HepG2 (cell line): ENCODE results near the gene CCL5. TPM values are rescaled to one million over a fixed set of nuclear protein-coding genes. Genes with fewer than 3 reads are reported as not detected.

ENCODE experiments used
- CBX5 ChIP-seq: sonication (generic); formaldehyde crosslinking; IDR thresholded peaks from 2 replicates; pipeline ENCODE4 v1.4.0; 2020; ENCODE audit warnings: missing genetic modification reagents, borderline replicate concordance
- ELF3 ChIP-seq: IDR thresholded peaks from 2 replicates; pipeline ENCODE4 v1.6.1; 2016; ENCODE audit warnings: missing genetic modification reagents, missing compliant biosample characterization
- FOXP1 ChIP-seq, 2 experiments: fragments of 450-650 bp in 1 of 2; IDR thresholded peaks; 2 replicates each; pipeline ENCODE4 v1.6.1; 2017 to 2018; ENCODE audit warnings: antibody characterized with exemption in 1 of 2
- HOXA3 ChIP-seq: sonication (generic); formaldehyde crosslinking; IDR thresholded peaks from 2 replicates; pipeline ENCODE4 v1.5.0; 2020; ENCODE audit warnings: missing genetic modification reagents
- MED1 ChIP-seq: sonication (generic); formaldehyde crosslinking; IDR thresholded peaks from 2 replicates; pipeline ENCODE4 v1.4.0; 2020; ENCODE audit warnings: missing genetic modification reagents
- MIXL1 ChIP-seq: IDR thresholded peaks from 2 replicates; pipeline ENCODE4 v1.6.1; 2016
- NCOR1 ChIP-seq: fragments of 200-600 bp; sonication (generic); IDR thresholded peaks from 2 replicates; pipeline ENCODE4 v1.7.0; 2017; ENCODE audit warnings: antibody characterized with exemption, low read length, borderline replicate concordance
- NFYC ChIP-seq: IDR thresholded peaks from 2 replicates; pipeline ENCODE4 v1.6.1; 2016; ENCODE audit warnings: missing genetic modification reagents, missing compliant biosample characterization
- RAD21 ChIP-seq: fragments of 450-650 bp; formaldehyde crosslinking; IDR thresholded peaks from 2 replicates; pipeline ENCODE4 v1.5.0; 2020; ENCODE audit warnings: mild to moderate bottlenecking
- SAP130 ChIP-seq: IDR thresholded peaks from 2 replicates; pipeline ENCODE4 v1.6.1; 2016; ENCODE audit warnings: low read depth
- SETDB1 ChIP-seq: sonication (generic); formaldehyde crosslinking; IDR thresholded peaks from 2 replicates; pipeline ENCODE4 v1.5.1; 2020; ENCODE audit warnings: missing genetic modification reagents, mild to moderate bottlenecking, borderline replicate concordance
- SOX13 ChIP-seq, 3 experiments: fragments of 450-650 bp in 1 of 3; sonication (generic) in 1 of 3; formaldehyde crosslinking in 1 of 3; IDR thresholded peaks in 2 of 3; conservative IDR thresholded peaks in 1 of 3; 2 replicates each; pipeline versions ENCODE4 v1.5.0 to v1.6.1; 2016 to 2020; ENCODE audit warnings: antibody characterized with exemption in 1 of 3, mild to moderate bottlenecking in 1 of 3, missing compliant biosample characterization in 1 of 3, missing genetic modification reagents in 1 of 3, moderate library complexity in 1 of 3
- SOX6 ChIP-seq, 2 experiments: fragments of 450-650 bp in 1 of 2; sonication (generic) in 1 of 2; formaldehyde crosslinking in 1 of 2; IDR thresholded peaks; 2 replicates each; pipeline versions ENCODE4 v1.4.0 to v1.6.1; 2017 to 2020; ENCODE audit warnings: antibody characterized with exemption in 1 of 2, mild to moderate bottlenecking in 1 of 2, missing genetic modification reagents in 1 of 2
- TCF7 ChIP-seq: sonication (generic); IDR thresholded peaks from 2 replicates; pipeline ENCODE4 v1.6.1; 2016; ENCODE audit warnings: antibody characterized with exemption, low read depth
- ZNF776 ChIP-seq: sonication (generic); formaldehyde crosslinking; IDR thresholded peaks from 2 replicates; pipeline ENCODE4 v1.4.0; 2020; ENCODE audit warnings: mild to moderate bottlenecking, missing genetic modification reagents
- polyA plus RNA-seq, 8 experiments: library from polyadenylated mRNA; depleted of rRNA in 3 of 8; stranded (reverse) in 7 of 8; unstranded in 1 of 8; fragments of >200 nt; fragmentation: Illumina TruSeq in 4 of 8; extraction: Trizol in 4 of 8; gene quantifications; 2 replicates each; pipeline versions ENCODE4 v1.2.1 to v1.2.3, GENCODE V29; 2011 to 2016; ENCODE audit warnings: low read depth in 4 of 8, missing spikeins in 1 of 8, mixed read lengths in 1 of 8; ENCODE audit not compliant: insufficient read depth in 1 of 8
- total RNA-seq, 5 experiments: library from RNA; depleted of rRNA; stranded (reverse); fragments of >200 nt; fragmentation: Illumina TruSeq; extraction: Trizol; gene quantifications; 2 replicates each; pipeline ENCODE4 v1.2.3, GENCODE V29; 2016; ENCODE audit warnings: low read depth in 1 of 5
- TF ChIP-seq, protein P1 (sequence below): IDR thresholded peaks from 2 replicates; pipeline ENCODE4 v1.6.1; 2016; ENCODE audit warnings: mild to moderate bottlenecking
- TF ChIP-seq, protein P2 (sequence below): sonication (generic); formaldehyde crosslinking; conservative IDR thresholded peaks from 2 replicates; pipeline ENCODE4 v1.4.0; 2020; ENCODE audit warnings: mild to moderate bottlenecking, missing genetic modification reagents, moderate library complexity

Gene CCL5
- total and polyA plus RNA-seq, 2 of the 13 experiments (the other 11 are each of a cell fraction or from before 2014, with no cell fraction given) = 0.13 to 0.29 TPM

DNA sequence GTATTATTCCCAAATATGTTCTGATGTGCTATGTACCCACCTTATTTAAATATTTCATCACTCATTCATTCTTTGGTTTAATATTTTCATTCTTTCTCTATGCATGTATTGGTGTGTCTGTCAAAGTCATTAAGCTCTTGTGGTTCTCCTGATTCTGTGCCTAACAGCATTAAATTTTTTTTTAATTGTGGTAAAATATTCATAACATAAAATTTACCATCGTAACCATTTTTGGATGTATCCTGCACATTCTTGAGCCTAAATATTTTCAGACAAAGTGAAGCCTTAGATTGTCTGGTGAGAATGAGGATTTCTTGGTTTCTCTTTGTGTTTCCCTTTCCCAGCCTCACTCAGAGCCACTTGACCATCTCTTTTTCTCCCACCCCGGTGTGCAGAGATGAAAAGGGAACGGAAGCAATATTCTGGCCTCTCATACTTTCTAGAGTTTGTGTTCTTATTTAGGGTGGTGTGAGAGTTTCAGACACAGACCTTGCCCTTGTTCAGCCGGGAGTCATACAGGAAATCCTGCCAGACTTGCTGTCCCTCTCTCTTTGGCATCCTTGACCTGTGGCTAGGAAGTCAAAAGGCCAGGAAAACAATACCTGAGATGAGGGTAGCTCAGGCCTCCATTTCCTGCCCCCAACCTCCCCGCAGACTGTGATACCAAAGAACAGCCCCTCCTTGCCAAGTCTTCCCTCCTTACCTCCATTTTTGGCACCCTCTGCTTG is 4.9 kb downstream of the CCL5 start (continued):
- TF ChIP-seq, protein P1, sequence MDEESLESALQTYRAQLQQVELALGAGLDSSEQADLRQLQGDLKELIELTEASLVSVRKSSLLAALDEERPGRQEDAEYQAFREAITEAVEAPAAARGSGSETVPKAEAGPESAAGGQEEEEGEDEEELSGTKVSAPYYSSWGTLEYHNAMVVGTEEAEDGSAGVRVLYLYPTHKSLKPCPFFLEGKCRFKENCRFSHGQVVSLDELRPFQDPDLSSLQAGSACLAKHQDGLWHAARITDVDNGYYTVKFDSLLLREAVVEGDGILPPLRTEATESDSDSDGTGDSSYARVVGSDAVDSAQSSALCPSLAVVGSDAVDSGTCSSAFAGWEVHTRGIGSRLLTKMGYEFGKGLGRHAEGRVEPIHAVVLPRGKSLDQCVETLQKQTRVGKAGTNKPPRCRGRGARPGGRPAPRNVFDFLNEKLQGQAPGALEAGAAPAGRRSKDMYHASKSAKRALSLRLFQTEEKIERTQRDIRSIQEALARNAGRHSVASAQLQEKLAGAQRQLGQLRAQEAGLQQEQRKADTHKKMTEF (CRISPR knock-in tag) = peak; percentile 25; the same call in 1 of the 2 replicates
- TF ChIP-seq RAD21 (CRISPR knock-in tag) (no peak), FOXP1 (IDR thresholded peaks at IDR 0.05) (no peak), FOXP1 (CRISPR knock-in tag; IDR thresholded peaks at IDR 0.05) (peak; percentile 55; the same call in 1 of the 2 replicates), SAP130 (CRISPR knock-in tag) (0 out of 2 replicates have a peak, but pooled peaks have one; percentile 14), SOX13 (IDR thresholded peaks at IDR 0.05) (no peak), SOX13 (CRISPR knock-in tag; conservative IDR thresholded peaks at IDR 0.05 in 1 of 2, IDR thresholded peaks at IDR 0.05 in 1 of 2) (peak in 1 of 2 experiments; percentile 21; a peak in 1 of 4 replicates), SOX6 (IDR thresholded peaks at IDR 0.05) (no peak), SOX6 (CRISPR knock-in tag; IDR thresholded peaks at IDR 0.05) (peak; percentile 47), NCOR1 (peak; percentile 23; the same call in 1 of the 2 replicates), TCF7 (peak; percentile 43; the same call in 1 of the 2 replicates), MIXL1 (peak; percentile 55), SETDB1 (CRISPR knock-in tag) (no peak), CBX5 (CRISPR knock-in tag) (no peak), NFYC (CRISPR knock-in tag) (no peak), MED1 (CRISPR knock-in tag) (peak; percentile 64), HOXA3 (CRISPR knock-in tag) (peak; percentile 28; the same call in 1 of the 2 replicates), ELF3 (CRISPR knock-in tag) (peak; percentile 62; the same call in 1 of the 2 replicates), ZNF776 (CRISPR knock-in tag) (no peak)
- TF ChIP-seq, protein P2, sequence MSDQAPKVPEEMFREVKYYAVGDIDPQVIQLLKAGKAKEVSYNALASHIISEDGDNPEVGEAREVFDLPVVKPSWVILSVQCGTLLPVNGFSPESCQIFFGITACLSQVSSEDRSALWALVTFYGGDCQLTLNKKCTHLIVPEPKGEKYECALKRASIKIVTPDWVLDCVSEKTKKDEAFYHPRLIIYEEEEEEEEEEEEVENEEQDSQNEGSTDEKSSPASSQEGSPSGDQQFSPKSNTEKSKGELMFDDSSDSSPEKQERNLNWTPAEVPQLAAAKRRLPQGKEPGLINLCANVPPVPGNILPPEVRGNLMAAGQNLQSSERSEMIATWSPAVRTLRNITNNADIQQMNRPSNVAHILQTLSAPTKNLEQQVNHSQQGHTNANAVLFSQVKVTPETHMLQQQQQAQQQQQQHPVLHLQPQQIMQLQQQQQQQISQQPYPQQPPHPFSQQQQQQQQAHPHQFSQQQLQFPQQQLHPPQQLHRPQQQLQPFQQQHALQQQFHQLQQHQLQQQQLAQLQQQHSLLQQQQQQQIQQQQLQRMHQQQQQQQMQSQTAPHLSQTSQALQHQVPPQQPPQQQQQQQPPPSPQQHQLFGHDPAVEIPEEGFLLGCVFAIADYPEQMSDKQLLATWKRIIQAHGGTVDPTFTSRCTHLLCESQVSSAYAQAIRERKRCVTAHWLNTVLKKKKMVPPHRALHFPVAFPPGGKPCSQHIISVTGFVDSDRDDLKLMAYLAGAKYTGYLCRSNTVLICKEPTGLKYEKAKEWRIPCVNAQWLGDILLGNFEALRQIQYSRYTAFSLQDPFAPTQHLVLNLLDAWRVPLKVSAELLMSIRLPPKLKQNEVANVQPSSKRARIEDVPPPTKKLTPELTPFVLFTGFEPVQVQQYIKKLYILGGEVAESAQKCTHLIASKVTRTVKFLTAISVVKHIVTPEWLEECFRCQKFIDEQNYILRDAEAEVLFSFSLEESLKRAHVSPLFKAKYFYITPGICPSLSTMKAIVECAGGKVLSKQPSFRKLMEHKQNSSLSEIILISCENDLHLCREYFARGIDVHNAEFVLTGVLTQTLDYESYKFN (CRISPR knock-in tag) = peak; percentile 77
